GM18505 (cell line): Measurements from ENCODE around the gene BCAS3.

Source experiments
- ATAC-seq: cut with Tn5 transposase; IDR thresholded peaks from one replicate; pipeline ENCODE4 v1.9.1; 2021; ENCODE audit not compliant: unreplicated experiment
- POLR2A ChIP-seq: IDR thresholded peaks from 4 replicates; pipeline ENCODE4 v1.6.1; 2011; ENCODE audit warnings: borderline replicate concordance; ENCODE audit not compliant: insufficient read depth, insufficient read length; ENCODE audit errors: extremely low read depth

The BCAS3 gene

GRCh38 chr17:61410141-61411010 is 732.7 kb downstream of the BCAS3 start:
- ATAC-seq = no peak
- TF ChIP-seq POLR2A = no peak

GRCh38 chr17:61411011-61411260 is 733.3 kb downstream of the BCAS3 start:
- no peak for ATAC-seq
- no peak for TF ChIP-seq POLR2A

- TF ChIP-seq POLR2A = no peak
- no peak for ATAC-seq
Measured at GRCh38 chr17:61411261-61412142, 733.9 kb downstream of the BCAS3 start.

GRCh38 chr17:61412143-61412859 is 734.6 kb downstream of the BCAS3 start:
- no peak for TF ChIP-seq POLR2A
- peak; percentile 61 for ATAC-seq

GRCh38 chr17:61412860-61413660 is 735.4 kb downstream of the BCAS3 start:
- no peak for TF ChIP-seq POLR2A
- ATAC-seq = no peak

- no peak for TF ChIP-seq POLR2A
- no peak for ATAC-seq
Measured at GRCh38 chr17:61413661-61414126, 736.0 kb downstream of the BCAS3 start.

GRCh38 chr17:61414141-61414935 is 736.7 kb downstream of the BCAS3 start:
- no peak for TF ChIP-seq POLR2A
- ATAC-seq = no peak

- no peak for TF ChIP-seq POLR2A
- ATAC-seq = no peak
Measured at GRCh38 chr17:61414936-61415251, 737.2 kb downstream of the BCAS3 start.

- ATAC-seq = no peak
- no peak for TF ChIP-seq POLR2A
Measured at GRCh38 chr17:61415374-61416210, 737.9 kb downstream of the BCAS3 start.

- no peak for TF ChIP-seq POLR2A
- no peak for ATAC-seq
Measured at GRCh38 chr17:61416211-61416539, 738.5 kb downstream of the BCAS3 start.

GRCh38 chr17:61416540-61417363 is 739.1 kb downstream of the BCAS3 start:
- no peak for ATAC-seq
- no peak for TF ChIP-seq POLR2A
